Breast epithelium (tissue), 4 donors: ENCODE results near the gene APLP2. TPM values are rescaled to one million over a fixed set of nuclear protein-coding genes. Genes with fewer than 3 reads are reported as not detected.
"Not testable (repeated sequence)": the region's sequence is repeated elsewhere in the genome, so short reads cannot be mapped to it uniquely, and the experiment has no call there.

ENCODE experiments used
- DNase-seq, 2 donors: peaks; one replicate each; pipeline ENCODE4 v3.0.0-alpha.2; 2019; ENCODE audit warnings: low spot score in 2 of 2
- H3K27ac ChIP-seq, 2 donors: fragments of 200-600 bp; sonication (generic) in 1 of 2; one replicate each; pipeline ENCODE4 v1.5.1; 2016 to 2019; ENCODE audit warnings: mild to moderate bottlenecking in 1 of 2
- H3K27me3 ChIP-seq, 2 donors: fragments of 200-600 bp; sonication (generic) in 1 of 2; one replicate each; pipeline versions ENCODE4 v1.5.1 to v1.6.0; 2017 to 2019; ENCODE audit warnings: control low read depth in 1 of 2, mild to moderate bottlenecking in 1 of 2
- H3K36me3 ChIP-seq: fragments of 200-600 bp; one replicate; pipeline ENCODE4 v1.5.1; 2019
- H3K4me1 ChIP-seq, 2 donors: fragments of 200-600 bp; sonication (generic); one replicate each; pipeline ENCODE4 v1.5.1; 2016 to 2019; ENCODE audit warnings: control low read depth in 1 of 2
- H3K4me3 ChIP-seq, 3 donors: fragments of 200-600 bp; sonication (generic); 1 replicate in 2 of 3; 2 replicates in 1 of 3; pipeline ENCODE4 v1.5.1; 2016 to 2019; ENCODE audit warnings: mild to moderate bottlenecking in 3 of 3, moderate library complexity in 2 of 3
- H3K9me3 ChIP-seq, 2 donors: fragments of 200-600 bp; sonication (generic) in 1 of 2; one replicate each; pipeline ENCODE4 v1.5.1; 2016 to 2019; ENCODE audit warnings: control low read depth in 1 of 2
- CTCF ChIP-seq, 3 donors: fragments of 450-650 bp; IDR thresholded peaks; one replicate each; pipeline ENCODE4 v1.5.1; 2016 to 2017; ENCODE audit warnings: antibody characterized with exemption in 3 of 3, mild to moderate bottlenecking in 3 of 3, moderate library complexity in 3 of 3
- POLR2A ChIP-seq: fragments of 450-650 bp; IDR thresholded peaks from one replicate; pipeline ENCODE4 v1.6.1; 2016; ENCODE audit warnings: antibody characterized with exemption, mild to moderate bottlenecking, moderate library complexity
- POLR2AphosphoS5 ChIP-seq, 3 donors: sonication (generic); formaldehyde crosslinking; IDR thresholded peaks; one replicate each; pipeline ENCODE4 v1.6.1; 2017; ENCODE audit warnings: antibody characterized with exemption in 3 of 3
- intact Hi-C: fragments of 100-400 bp; cut with DNase I; formaldehyde crosslinking; loops from one replicate; pipeline ENCODE4 v1.15.1; 2023; ENCODE audit warnings: low total_unique reads
- total RNA-seq, 3 donors: library from RNA; depleted of rRNA; stranded (reverse); fragments of >200 nt; gene quantifications; one replicate each; pipeline ENCODE4 v1.1.0, GENCODE V29; 2016

APLP2 gene
- total RNA-seq, 3 donors from 2014 or later: 305 to 560 (median 418) TPM

- Histone ChIP-seq H3K9me3 (no peaks in the 10 kb centered on the region), H3K4me1 (no peaks in the 10 kb centered on the region), H3K4me3 (no peak overlapping the region), H3K27me3 (no peaks in the 10 kb centered on the region), H3K36me3 (no peaks in the 10 kb centered on the region), H3K27ac (no peak overlapping the region)
- TF ChIP-seq POLR2AphosphoS5 (IDR thresholded peaks at IDR 0.05): no peak
- DNase-seq: no peak
- intact Hi-C loops: no loop called here
Measured at GRCh38 chr11:130168105-130168504, 98.4 kb downstream of the APLP2 start.

GRCh38 chr11:130170345-130170744 is 100.7 kb downstream of the APLP2 start:
- Histone ChIP-seq H3K9me3 (peaks cover 0 to 9% of the 10 kb centered on the region in 2 donors), H3K27ac (peak overlapping the region; percentile 1 to 40), H3K36me3 (no peaks in the 10 kb centered on the region), H3K27me3 (no peaks in the 10 kb centered on the region), H3K4me3 (no peak overlapping the region), H3K4me1 (no peaks in the 10 kb centered on the region)
- DNase-seq: no peak
- intact Hi-C loops: no loop called here
- TF ChIP-seq POLR2AphosphoS5 (IDR thresholded peaks at IDR 0.05): no peak
- TF ChIP-seq CTCF (IDR thresholded peaks at IDR 0.05): no peak
- no peak for TF ChIP-seq POLR2A

GRCh38 chr11:130171534-130171933 is 101.8 kb downstream of the APLP2 start:
- Histone ChIP-seq H3K9me3 (peaks cover 0 to 9% of the 10 kb centered on the region in 2 donors), H3K27me3 (no peaks in the 10 kb centered on the region), H3K36me3 (no peaks in the 10 kb centered on the region), H3K4me1 (no peaks in the 10 kb centered on the region), H3K4me3 (no peak overlapping the region), H3K27ac (no peak overlapping the region)
- no peak for TF ChIP-seq POLR2A
- TF ChIP-seq CTCF (IDR thresholded peaks at IDR 0.05): no peak
- no peak for TF ChIP-seq POLR2AphosphoS5 (IDR thresholded peaks at IDR 0.05)
- DNase-seq: no peak
- intact Hi-C loops: no loop called here

GRCh38 chr11:130172001-130172400 is 102.3 kb downstream of the APLP2 start:
- H3K36me3 ChIP-seq, H3K27ac ChIP-seq, intact Hi-C loops, H3K4me1 ChIP-seq, DNase-seq, H3K4me3 ChIP-seq, H3K9me3 ChIP-seq, H3K27me3 ChIP-seq: not testable (repeated sequence)

- intact Hi-C loops: no loop called here
- DNase-seq: no peak
Measured at GRCh38 chr11:130174642-130175041, 104.9 kb downstream of the APLP2 start.

GRCh38 chr11:130175898-130176297 is 106.2 kb downstream of the APLP2 start:
- Histone ChIP-seq H3K4me1 (peaks cover 0 to 12% of the 10 kb centered on the region in 2 donors), H3K9me3 (peaks cover 0 to 9% of the 10 kb centered on the region in 2 donors), H3K27me3 (no peaks in the 10 kb centered on the region), H3K27ac (no peak overlapping the region), H3K36me3 (no peaks in the 10 kb centered on the region), H3K4me3 (no peak overlapping the region)
- intact Hi-C loops: no loop called here
- TF ChIP-seq POLR2A (no peak), POLR2AphosphoS5 (IDR thresholded peaks at IDR 0.05) (no peak), CTCF (IDR thresholded peaks at IDR 0.05) (no peak)
- no peak for DNase-seq

More at GRCh38 chr11:130174642-130175041, 104.9 kb downstream of the APLP2 start:
- H3K9me3 ChIP-seq: peaks cover 0 to 9% of the 10 kb centered on the region in 2 donors
- TF ChIP-seq POLR2A: no peak
- TF ChIP-seq POLR2AphosphoS5 (IDR thresholded peaks at IDR 0.05): no peak
- no peak for TF ChIP-seq CTCF (IDR thresholded peaks at IDR 0.05)
- no peaks in the 10 kb centered on the region for H3K27me3 ChIP-seq
- peaks cover 0 to 11% of the 10 kb centered on the region in 2 donors for H3K4me1 ChIP-seq
- H3K27ac ChIP-seq: no peak overlapping the region
- no peaks in the 10 kb centered on the region for H3K36me3 ChIP-seq
- H3K4me3 ChIP-seq: no peak overlapping the region
